Trophoblast cell (in vitro differentiated cells and primary cell): Measurements from ENCODE around the gene RICTOR.
A peak's percentile ranks its signal among the peaks of the same experiment; 100 is the strongest.
"Not testable (repeated sequence)": the region's sequence is repeated elsewhere in the genome, so short reads cannot be mapped to it uniquely, and the experiment has no call there.

Experiments used
- DNase-seq, 2 donors: peaks; one replicate each; pipeline ENCODE4 v3.0.0-alpha.2; 2016
- H2AFZ ChIP-seq: 2 replicates; pipeline ENCODE4 v1.6.1; 2013; ENCODE audit warnings: low read length, moderate library complexity, mild to moderate bottlenecking; ENCODE audit not compliant: insufficient read depth, poor library complexity
- H2AK5ac ChIP-seq: 2 replicates; pipeline ENCODE4 v1.6.1; 2013; ENCODE audit warnings: mild to moderate bottlenecking, low read length
- H2BK120ac ChIP-seq: 2 replicates; pipeline ENCODE4 v1.6.1; 2013; ENCODE audit warnings: low read length, mild to moderate bottlenecking, moderate library complexity; ENCODE audit not compliant: insufficient read depth, poor library complexity
- H2BK12ac ChIP-seq: 2 replicates; pipeline ENCODE4 v1.6.1; 2013; ENCODE audit warnings: mild to moderate bottlenecking, low read length, moderate library complexity
- H2BK5ac ChIP-seq: 2 replicates; pipeline ENCODE4 v1.6.1; 2013; ENCODE audit warnings: low read length, low read depth, moderate library complexity, mild to moderate bottlenecking; ENCODE audit not compliant: poor library complexity
- H3K14ac ChIP-seq: 2 replicates; pipeline ENCODE4 v1.6.1; 2013; ENCODE audit warnings: mild to moderate bottlenecking, low read length
- H3K18ac ChIP-seq: 2 replicates; pipeline ENCODE4 v1.6.1; 2013; ENCODE audit warnings: mild to moderate bottlenecking, low read length
- H3K23ac ChIP-seq: 2 replicates; pipeline ENCODE4 v1.6.1; 2013; ENCODE audit warnings: low read length
- H3K27ac ChIP-seq: 2 replicates; pipeline ENCODE4 v1.5.1; 2013; ENCODE audit warnings: low read depth, mild to moderate bottlenecking, inconsistent platforms, low read length, moderate library complexity
- H3K27me3 ChIP-seq: 2 replicates; pipeline ENCODE4 v1.6.1; 2013; ENCODE audit warnings: inconsistent platforms, mild to moderate bottlenecking, low read length, moderate library complexity; ENCODE audit not compliant: insufficient read depth
- H3K36me3 ChIP-seq, 2 experiments: 1 replicate in 1 of 2; 2 replicates in 1 of 2; pipeline ENCODE4 v1.6.1; 2013; ENCODE audit warnings: low read length in 2 of 2, mild to moderate bottlenecking in 2 of 2, moderate library complexity in 1 of 2; ENCODE audit not compliant: insufficient read depth in 2 of 2, control insufficient read depth in 1 of 2
- H3K4ac ChIP-seq: 2 replicates; pipeline ENCODE4 v1.6.1; 2013; ENCODE audit warnings: low read depth, mild to moderate bottlenecking, low read length, moderate library complexity
- H3K4me1 ChIP-seq, 2 experiments: 1 replicate in 1 of 2; 2 replicates in 1 of 2; pipeline ENCODE4 v1.6.1; 2013; ENCODE audit warnings: low read length in 2 of 2, mild to moderate bottlenecking in 2 of 2, moderate library complexity in 1 of 2; ENCODE audit not compliant: insufficient read depth in 2 of 2, control insufficient read depth in 1 of 2
- H3K4me2 ChIP-seq: 2 replicates; pipeline ENCODE4 v1.6.1; 2013; ENCODE audit warnings: inconsistent platforms, mild to moderate bottlenecking, low read length, moderate library complexity
- H3K4me3 ChIP-seq: 2 replicates; pipeline ENCODE4 v1.5.1; 2013; ENCODE audit warnings: mild to moderate bottlenecking, low read depth, low read length, inconsistent platforms
- H3K79me1 ChIP-seq: one replicate; pipeline ENCODE4 v1.6.1; 2013; ENCODE audit warnings: low read length
- H3K79me2 ChIP-seq: 2 replicates; pipeline ENCODE4 v1.6.1; 2013; ENCODE audit warnings: low read length, mild to moderate bottlenecking; ENCODE audit not compliant: control insufficient read depth, insufficient read depth, poor library complexity
- H3K9ac ChIP-seq: 2 replicates; pipeline ENCODE4 v1.6.1; 2013; ENCODE audit warnings: mild to moderate bottlenecking, low read length
- H3K9me3 ChIP-seq: 2 replicates; pipeline ENCODE4 v1.6.1; 2013; ENCODE audit warnings: low read depth, mild to moderate bottlenecking, control low read depth, inconsistent platforms, low read length; ENCODE audit not compliant: insufficient read depth
- H4K12ac ChIP-seq: 2 replicates; pipeline ENCODE4 v1.6.1; 2013; ENCODE audit warnings: low read depth, mild to moderate bottlenecking, low read length, moderate library complexity
- H4K8ac ChIP-seq: 2 replicates; pipeline ENCODE4 v1.6.1; 2013; ENCODE audit warnings: low read depth, mild to moderate bottlenecking, low read length, moderate library complexity
- H4K91ac ChIP-seq: one replicate; pipeline ENCODE4 v1.6.1; 2013; ENCODE audit warnings: low read depth, mild to moderate bottlenecking, low read length, moderate library complexity
- WGBS: extraction: QIAGEN DNeasy Blood & Tissue Kit; methylation state at CpG from one replicate; pipeline ENCODE4 v1.1.7; 2013; ENCODE audit warnings: missing lambda C conversion rate; ENCODE audit not compliant: insufficient read length, insufficient coverage; ENCODE audit errors: extremely low coverage; 5-methylcytosine and 5-hydroxymethylcytosine counted together

Gene RICTOR

DNA sequence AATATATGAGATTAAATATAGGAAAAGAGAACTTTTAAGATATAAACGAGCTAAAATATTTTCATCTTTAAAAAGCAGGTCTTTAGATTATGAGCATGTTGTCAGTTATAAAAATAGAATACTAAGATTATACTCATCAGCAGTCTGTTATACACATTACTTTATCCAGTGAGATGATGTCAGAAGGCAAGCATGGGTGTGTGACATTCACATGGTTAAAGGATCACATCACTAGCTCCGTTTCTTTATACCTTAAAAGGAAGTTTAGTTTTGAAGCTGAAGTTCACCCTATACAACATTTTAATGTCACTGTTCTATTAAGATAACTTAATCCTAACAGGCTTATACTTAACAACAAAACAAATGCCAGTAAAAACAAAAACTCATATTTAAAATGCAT, 59.6 kb downstream of the RICTOR start:
- Histone ChIP-seq H3K4me1 (no peaks in the 10 kb centered on the region), H3K4me3 (no peak overlapping the region), H3K14ac (no peak overlapping the region), H3K27ac (no peak overlapping the region), H3K4me2 (no peak overlapping the region), H3K79me2 (no peaks in the 10 kb centered on the region), H3K36me3 (peaks cover 4 to 6% of the 10 kb centered on the region in 2 experiments), H2AFZ (no peak overlapping the region), H3K18ac (no peak overlapping the region), H2BK12ac (no peak overlapping the region), H3K23ac (no peak overlapping the region), H2AK5ac (no peak overlapping the region), H2BK5ac (no peak overlapping the region), H2BK120ac (no peak overlapping the region), H3K9ac (no peak overlapping the region), H3K27me3 (no peaks in the 10 kb centered on the region), H4K91ac (no peak overlapping the region), H3K9me3 (peaks cover 6% of the 10 kb centered on the region), H3K79me1 (no peaks in the 10 kb centered on the region), H4K8ac (no peak overlapping the region), H4K12ac (no peak overlapping the region), H3K4ac (no peak overlapping the region)
- DNase-seq, result peak in 1 of 2 donors; percentile 16
- WGBS, result no CpG with 5 or more reads among the region's 2 CpGs

DNA sequence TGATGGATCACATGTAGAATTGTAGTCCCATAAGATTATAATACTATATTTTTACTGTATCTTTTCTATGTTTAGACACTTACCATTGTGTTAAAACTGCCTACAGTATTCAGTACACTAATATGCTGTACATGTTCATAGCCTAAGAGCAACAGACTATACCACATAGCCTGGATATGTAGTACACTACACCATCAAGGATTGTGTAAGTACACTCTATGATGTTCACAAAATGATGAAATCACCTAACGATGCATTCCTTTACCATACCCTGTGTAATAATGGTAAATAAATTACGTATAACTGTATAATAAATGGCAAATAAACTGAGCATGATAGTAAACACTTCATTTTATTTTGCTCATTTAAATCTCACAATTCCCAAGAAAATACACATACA, 60.3 kb downstream of the RICTOR start:
- no peak overlapping the region for H3K4me2 ChIP-seq
- H3K79me1 ChIP-seq, result no peaks in the 10 kb centered on the region
- H2AFZ ChIP-seq, result no peak overlapping the region
- H3K23ac ChIP-seq, result no peak overlapping the region
- H3K36me3 ChIP-seq, result peaks cover 4 to 6% of the 10 kb centered on the region in 2 experiments
- no CpG with 5 or more reads among the region's 2 CpGs for WGBS
- H4K91ac ChIP-seq, result no peak overlapping the region
- no peaks in the 10 kb centered on the region for H3K4me1 ChIP-seq
- no peak overlapping the region for H4K8ac ChIP-seq
- H3K79me2 ChIP-seq, result no peaks in the 10 kb centered on the region
- peak in 1 of 2 donors; percentile 12 for DNase-seq
- no peak overlapping the region for H2BK5ac ChIP-seq
- H3K9me3 ChIP-seq, result peaks cover 6% of the 10 kb centered on the region
- no peak overlapping the region for H2AK5ac ChIP-seq
- no peak overlapping the region for H3K18ac ChIP-seq
- H3K4me3 ChIP-seq, result no peak overlapping the region
- no peak overlapping the region for H3K9ac ChIP-seq
- no peak overlapping the region for H3K4ac ChIP-seq
- no peaks in the 10 kb centered on the region for H3K27me3 ChIP-seq
- no peak overlapping the region for H3K27ac ChIP-seq
- no peak overlapping the region for H4K12ac ChIP-seq
- H3K14ac ChIP-seq, result no peak overlapping the region
- no peak overlapping the region for H2BK120ac ChIP-seq
- H2BK12ac ChIP-seq, result no peak overlapping the region

DNA sequence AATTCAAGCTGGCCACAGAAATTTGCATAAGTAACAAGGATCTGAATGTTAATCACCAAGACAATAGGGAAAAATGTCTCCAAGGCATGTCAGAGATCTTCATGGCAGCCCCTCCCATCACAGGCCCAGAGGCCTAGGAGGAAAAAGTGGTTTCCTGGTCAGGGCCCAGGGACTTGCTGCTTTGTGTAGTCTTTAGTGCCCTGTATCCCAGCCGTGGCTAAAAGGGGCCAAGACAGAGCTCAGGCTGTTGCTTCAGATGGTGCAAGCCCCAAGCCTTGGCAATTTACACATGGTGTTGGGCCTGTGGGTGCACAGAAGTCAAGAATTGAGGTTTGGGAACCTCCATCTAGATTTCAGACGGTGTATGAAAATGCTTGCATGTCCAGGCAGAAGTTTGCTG, 63.2 kb downstream of the RICTOR start:
- not testable (repeated sequence) for H3K79me1 ChIP-seq, H3K14ac ChIP-seq, H2BK12ac ChIP-seq, H3K23ac ChIP-seq, H3K79me2 ChIP-seq, H2AK5ac ChIP-seq, H3K27ac ChIP-seq, H2BK5ac ChIP-seq, H3K18ac ChIP-seq, H3K4ac ChIP-seq, H3K4me1 ChIP-seq, DNase-seq, H3K4me2 ChIP-seq, H3K9me3 ChIP-seq, H3K9ac ChIP-seq, H3K4me3 ChIP-seq, H2AFZ ChIP-seq, H3K27me3 ChIP-seq, H2BK120ac ChIP-seq, H3K36me3 ChIP-seq, H4K91ac ChIP-seq, H4K8ac ChIP-seq, H4K12ac ChIP-seq
- no CpG with 5 or more reads among the region's 2 CpGs for WGBS

- no peaks in the 10 kb centered on the region for H3K79me1 ChIP-seq
- H4K91ac ChIP-seq, result no peak overlapping the region
- H2BK5ac ChIP-seq, result no peak overlapping the region
- H2AFZ ChIP-seq, result no peak overlapping the region
- no peak overlapping the region for H3K14ac ChIP-seq
- H4K8ac ChIP-seq, result no peak overlapping the region
- no peak overlapping the region for H3K4me3 ChIP-seq
- no peak overlapping the region for H3K27ac ChIP-seq
- no peak overlapping the region for H3K4me2 ChIP-seq
- H3K27me3 ChIP-seq, result no peaks in the 10 kb centered on the region
- H2AK5ac ChIP-seq, result no peak overlapping the region
- H3K9me3 ChIP-seq, result peaks cover 6% of the 10 kb centered on the region
- H2BK120ac ChIP-seq, result no peak overlapping the region
- no peak overlapping the region for H2BK12ac ChIP-seq
- WGBS, result no CpG with 5 or more reads among the region's 4 CpGs
- no peak overlapping the region for H4K12ac ChIP-seq
- no peaks in the 10 kb centered on the region for H3K79me2 ChIP-seq
- no peaks in the 10 kb centered on the region for H3K4me1 ChIP-seq
- no peak overlapping the region for H3K23ac ChIP-seq
- H3K9ac ChIP-seq, result no peak overlapping the region
- H3K4ac ChIP-seq, result no peak overlapping the region
- H3K36me3 ChIP-seq, result peaks cover 4 to 6% of the 10 kb centered on the region in 2 experiments
- H3K18ac ChIP-seq, result no peak overlapping the region
- DNase-seq, result no peak
Measured at GRCh38 chr5:39009981-39010380, 64.2 kb downstream of the RICTOR start.
